Measurements from ENCODE around the gene NELFCD.

DNA sequence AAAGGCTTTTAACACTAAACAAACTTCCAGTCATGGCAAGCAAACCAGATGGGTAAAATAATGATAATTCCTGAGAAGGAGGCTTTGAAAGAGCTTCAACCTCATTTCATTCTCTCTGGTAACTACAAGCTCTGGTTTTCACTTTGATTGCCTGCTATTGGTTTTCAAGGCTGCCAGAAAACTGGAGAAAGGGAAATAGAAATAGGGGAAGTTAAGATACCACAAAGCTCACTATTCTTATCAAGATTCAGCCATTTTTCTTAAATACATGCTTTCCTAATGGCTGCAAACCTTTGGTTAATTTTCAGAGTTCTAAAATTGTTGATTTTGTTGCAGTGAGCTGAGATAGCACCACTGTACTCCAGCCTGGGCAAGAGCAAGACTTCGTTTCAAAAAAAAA is 42.5 kb upstream of the NELFCD start:
- no peak for TF ChIP-seq YY1 (IDR thresholded peaks at IDR 0.05; ENCODE audit: insufficient read depth, insufficient read length)
- no peak for TF ChIP-seq ZNF274 (IDR thresholded peaks at IDR 0.05; ENCODE audit: low read depth, low read length)
